GM12878 (cell line): Measurements from ENCODE around the gene CREG1. TPM values are rescaled to one million over a fixed set of nuclear protein-coding genes. Genes with fewer than 3 reads are reported as not detected.

Experiments
- ATAC-seq: fragments of 200-7000 bp; cut with Tn5 transposase; 3 replicates; pipeline ENCODE4 v1.9.1; 2020; ENCODE audit warnings: mild to moderate bottlenecking, moderate library complexity
- BruUV-seq: library from RNA; stranded (reverse); fragments of 400-500 nt; replicated peaks from 2 replicates; lab custom pipeline; 2021; lab: Mats Ljungman, UMichigan
- CTCF ChIA-PET: fragments of 300-600 bp; sonication (Branson Sonifier 250); formaldehyde crosslinking; extraction: SDS; loops from one replicate; lab custom pipeline; 2021; ENCODE audit warnings: inconsistent platforms; lab: Yijun Ruan, JAX
- POLR2A ChIA-PET: fragments of 350-600 bp; formaldehyde crosslinking; extraction: SDS; loops from one replicate; lab custom pipeline; 2021; ENCODE audit warnings: inconsistent platforms; lab: Charles Lee
- RAD21 ChIA-PET: fragments of 300-600 bp; sonication (Branson Sonifier 250); formaldehyde crosslinking; loops from one replicate; lab custom pipeline; 2023; ENCODE audit warnings: antibody characterized with exemption; ENCODE audit not compliant: unreplicated experiment; lab: Charles Lee
- SMC1A ChIA-PET: fragments of 300-600 bp; sonication (Branson Sonifier 250); formaldehyde crosslinking; loops from one replicate; lab custom pipeline; 2023; ENCODE audit not compliant: unreplicated experiment, uncharacterized antibody; lab: Charles Lee
- DNase-seq: peaks from one replicate; pipeline ENCODE4 v3.0.0-alpha.2; 2011; ENCODE audit warnings: low read depth, low spot score
- FAIRE-seq: peaks from 3 replicates; lab custom pipeline; 2011; peaks lifted over from hg19 to GRCh38; lab: Jason Lieb, UNC
- H2AFZ ChIP-seq: 2 replicates; pipeline ENCODE4 v1.6.0; 2011; ENCODE audit warnings: low read depth, low read length, control low read depth; ENCODE audit not compliant: control insufficient read depth
- H3K27ac ChIP-seq: 2 replicates; pipeline ENCODE4 v1.5.1; 2011; ENCODE audit warnings: control low read depth; ENCODE audit not compliant: control insufficient read depth, insufficient read depth
- H3K27me3 ChIP-seq, 2 experiments: replicated peaks in 1 of 2; 2 replicates each; pipeline versions ENCODE4 v1.6.0 to v1.6.1; 2011; ENCODE audit warnings: low read length in 1 of 2; ENCODE audit not compliant: control insufficient read depth in 2 of 2, insufficient read depth in 2 of 2
- H3K36me3 ChIP-seq, 2 experiments: 2 replicates each; pipeline ENCODE4 v1.5.1; 2011; ENCODE audit warnings: low read length in 1 of 2; ENCODE audit not compliant: control insufficient read depth in 2 of 2, insufficient read depth in 2 of 2
- H3K4me1 ChIP-seq: 2 replicates; pipeline ENCODE4 v1.6.1; 2011; ENCODE audit warnings: mild to moderate bottlenecking, low read length, moderate library complexity, mixed read lengths; ENCODE audit not compliant: control insufficient read depth, insufficient read depth
- H3K4me2 ChIP-seq: 2 replicates; pipeline ENCODE4 v1.6.0; 2011; ENCODE audit warnings: control low read depth; ENCODE audit not compliant: control insufficient read depth, insufficient read depth
- H3K4me3 ChIP-seq: fragments of 200-600 bp; sonication (generic); 2 replicates; pipeline ENCODE4 v1.5.1; 2016
- H3K79me2 ChIP-seq: 2 replicates; pipeline ENCODE4 v1.6.0; 2011; ENCODE audit warnings: low read length; ENCODE audit not compliant: control insufficient read depth, insufficient read depth
- H3K9ac ChIP-seq: 2 replicates; pipeline ENCODE4 v1.8.0; 2011; ENCODE audit warnings: low read length, control low read depth, mixed read lengths; ENCODE audit not compliant: control insufficient read depth, insufficient read depth
- H3K9me3 ChIP-seq: replicated peaks from 3 replicates; pipeline ENCODE4 v1.5.1; 2011; ENCODE audit warnings: mild to moderate bottlenecking, low read length; ENCODE audit not compliant: control insufficient read depth, insufficient read depth
- H4K20me1 ChIP-seq: 2 replicates; pipeline ENCODE4 v1.6.0; 2011; ENCODE audit not compliant: control insufficient read depth, insufficient read depth
- ATF2 ChIP-seq: IDR thresholded peaks from 2 replicates; pipeline ENCODE4 v1.6.1; 2012; ENCODE audit warnings: low read length, inconsistent platforms
- CBX3 ChIP-seq: fragments of 200-600 bp; sonication (generic); IDR thresholded peaks from 2 replicates; pipeline ENCODE4 v1.6.1; 2016; ENCODE audit warnings: low read depth, borderline replicate concordance
- CREB1 ChIP-seq: IDR thresholded peaks from 2 replicates; pipeline ENCODE4 v1.6.1; 2012; ENCODE audit warnings: low read depth, mild to moderate bottlenecking, inconsistent platforms
- FOXM1 ChIP-seq: IDR thresholded peaks from 2 replicates; pipeline ENCODE4 v1.6.1; 2012; ENCODE audit warnings: low read depth, mild to moderate bottlenecking, inconsistent platforms, low read length, moderate library complexity
- HCFC1 ChIP-seq: fragments of 150-350 bp; IDR thresholded peaks from 2 replicates; pipeline ENCODE4 v1.6.1; 2014; ENCODE audit warnings: low read length
- HDAC2 ChIP-seq: fragments of 200-600 bp; sonication (generic); IDR thresholded peaks from 2 replicates; pipeline ENCODE4 v1.6.1; 2017
- MEF2B ChIP-seq: fragments of 450-650 bp; IDR thresholded peaks from 2 replicates; pipeline ENCODE4 v1.6.1; 2018; ENCODE audit warnings: mild to moderate bottlenecking, moderate library complexity; ENCODE audit not compliant: partially characterized antibody, poor library complexity, severe bottlenecking
- NFXL1 ChIP-seq: fragments of 450-650 bp; IDR thresholded peaks from 2 replicates; pipeline ENCODE4 v1.6.1; 2017; ENCODE audit warnings: antibody characterized with exemption, mild to moderate bottlenecking, borderline replicate concordance
- NR2F1 ChIP-seq: fragments of 450-650 bp; conservative IDR thresholded peaks from 2 replicates; pipeline ENCODE4 v1.6.1; 2017; ENCODE audit warnings: mild to moderate bottlenecking
- POU2F2 ChIP-seq: IDR thresholded peaks from 3 replicates; pipeline ENCODE4 v1.6.1; 2011; ENCODE audit warnings: low read depth, mild to moderate bottlenecking, low read length, borderline replicate concordance
- RAD21 ChIP-seq: IDR thresholded peaks from 2 replicates; pipeline ENCODE4 v1.6.1; 2011; ENCODE audit warnings: mild to moderate bottlenecking, low read depth, low read length, moderate library complexity; ENCODE audit not compliant: insufficient read depth
- RUNX3 ChIP-seq: IDR thresholded peaks from 2 replicates; pipeline ENCODE4 v1.6.1; 2012; ENCODE audit warnings: low read length, inconsistent platforms
- SP1 ChIP-seq: IDR thresholded peaks from one replicate; pipeline ENCODE4 v1.6.1; 2011; ENCODE audit warnings: low read depth, low read length
- ZBED1 ChIP-seq: IDR thresholded peaks from 2 replicates; pipeline ENCODE4 v1.6.1; 2016; ENCODE audit warnings: borderline replicate concordance
- WGBS: methylation state at CpG from one replicate; pipeline ENCODE4 v1.1.6; 2016; ENCODE audit warnings: low lambda C conversion rate; ENCODE audit not compliant: insufficient replicate concordance, insufficient coverage; ENCODE audit errors: missing lambda C conversion rate; 5-methylcytosine and 5-hydroxymethylcytosine counted together
- in situ Hi-C: fragments of 300-500 bp; cut with MboI; formaldehyde crosslinking; loops from 9 replicates; pipeline ENCODE4 v1.14.3; 2018; ENCODE audit warnings: mixed read lengths
- intact Hi-C: fragments of 100-400 bp; cut with micrococcal nuclease; formaldehyde crosslinking; loops from one replicate; pipeline ENCODE4 v1.14.2; 2022; ENCODE audit not compliant: unreplicated experiment
- polyA plus RNA-seq, 11 experiments: library from polyadenylated mRNA; depleted of rRNA in 4 of 11; unstranded in 6 of 11; stranded (reverse) in 5 of 11; fragments of >200 nt; fragmentation: Nextera tagmentation in 4 of 11; fragmentation: Illumina TruSeq in 1 of 11; extraction: Ambion mirVana in 4 of 11; extraction: Trizol in 1 of 11; gene quantifications; 1 replicate in 1 of 11; 2 replicates in 10 of 11; pipeline versions ENCODE4 v1.2.1 to v1.2.3, GENCODE V29; 2011 to 2016; ENCODE audit warnings: inconsistent platforms in 2 of 11, missing spikeins in 2 of 11, low read depth in 1 of 11
- total RNA-seq, 4 experiments: library from RNA; depleted of rRNA in 3 of 4; stranded (reverse); fragments of >200 nt in 3 of 4; fragmentation: Illumina TruSeq in 1 of 4; extraction: Trizol in 1 of 4; gene quantifications; 2 replicates each; pipeline versions ENCODE4 v1.2.1 to v1.2.3, GENCODE V29; 2013 to 2021
- TF ChIP-seq, protein P1 (sequence below): IDR thresholded peaks from 2 replicates; pipeline ENCODE4 v1.6.1; 2011; ENCODE audit warnings: low read depth, low read length, improper control_type of control experiment, borderline replicate concordance
- TF ChIP-seq, protein P2 (sequence below): IDR thresholded peaks from 2 replicates; pipeline ENCODE4 v1.6.1; 2011; ENCODE audit warnings: borderline replicate concordance, low read depth, mild to moderate bottlenecking, moderate library complexity, low read length; ENCODE audit not compliant: insufficient read depth, poor library complexity, severe bottlenecking

Gene CREG1
- total and polyA plus RNA-seq, 10 of the 15 experiments (the other 5 are each of a cell fraction or from before 2014, with no cell fraction given), result 5.3 to 43.8 (median 22.1) TPM

DNA sequence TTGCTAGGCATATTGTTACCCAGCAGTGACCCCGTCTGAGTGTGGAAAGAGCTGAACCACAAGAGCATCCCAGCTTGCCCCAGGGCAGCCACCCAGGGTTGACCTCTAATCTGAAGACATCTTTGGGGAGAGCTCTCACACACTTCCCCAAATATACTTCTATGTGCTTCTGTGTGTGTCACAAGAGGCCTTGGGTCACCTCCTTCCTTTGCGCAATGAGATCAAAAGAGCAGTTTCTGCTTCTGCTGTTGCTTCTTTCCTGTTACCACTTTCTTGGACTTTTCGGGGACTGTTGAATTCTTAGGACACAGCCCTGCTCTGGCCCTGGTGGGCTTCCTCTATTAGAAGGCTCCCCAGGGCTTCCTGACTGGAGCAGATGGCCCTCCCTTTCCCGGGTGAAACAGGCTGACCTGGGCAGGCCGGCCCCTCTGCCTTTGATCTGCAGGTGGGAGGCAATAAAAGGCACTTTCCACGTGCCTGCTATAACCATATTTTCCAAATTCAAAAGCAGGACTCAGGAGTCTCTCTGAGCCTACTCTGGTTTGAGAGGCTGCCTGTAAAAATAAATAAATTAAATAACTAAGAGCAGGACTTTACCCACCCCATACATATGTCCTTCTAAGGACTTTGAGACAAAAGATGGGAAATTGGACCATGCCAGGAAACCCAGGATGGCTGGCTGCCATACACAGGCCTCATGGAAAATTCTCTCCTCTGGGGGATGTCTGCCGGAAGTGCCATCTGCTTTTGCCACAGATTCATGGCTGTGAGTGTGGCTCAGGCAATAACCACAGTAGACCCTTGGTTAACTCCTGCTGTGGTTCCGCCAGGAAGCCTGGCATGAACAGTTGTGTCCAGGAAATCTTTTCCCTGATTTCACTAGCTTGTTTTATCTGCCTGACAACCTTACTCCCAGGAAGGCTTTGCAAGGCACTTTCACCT lies 48.2 kb upstream of the CREG1 start (continued):
- TF ChIP-seq NR2F1, result 0 out of 2 replicates have a peak, but pooled peaks have one; percentile 25
- TF ChIP-seq FOXM1, result no peak
- TF ChIP-seq NFXL1, result no peak

DNA sequence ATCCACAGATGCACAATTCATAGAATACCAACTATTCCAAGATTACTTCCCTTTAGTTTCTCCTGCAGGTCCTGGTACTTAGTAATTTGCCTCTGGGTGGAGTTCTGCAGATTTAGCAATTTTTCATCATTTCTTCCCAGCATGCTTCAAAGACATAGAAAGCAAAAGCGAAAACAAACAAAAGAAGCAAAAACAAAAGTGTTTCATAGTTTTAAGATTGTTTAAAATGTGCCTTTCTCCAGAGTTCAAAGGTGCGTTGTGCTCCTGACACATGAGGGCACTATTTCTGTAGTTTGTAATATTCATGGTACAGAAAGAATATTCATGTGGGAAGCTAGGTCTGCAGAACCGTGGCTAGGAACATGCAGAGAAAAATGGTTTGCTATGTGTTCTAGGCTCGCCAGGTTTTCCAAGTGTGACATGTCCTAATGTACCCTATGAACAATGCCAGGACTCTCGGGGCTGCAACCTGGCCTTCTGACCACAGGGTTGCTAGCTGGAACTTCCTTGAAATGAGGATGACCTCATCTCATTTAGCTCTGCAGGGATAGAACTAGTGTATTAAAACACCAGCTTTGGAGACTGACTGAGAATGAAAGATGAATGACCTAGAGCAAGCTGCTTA lies 46.5 kb upstream of the CREG1 start:
- H3K79me2 ChIP-seq, result no peaks in the 10 kb centered on the region
- intact Hi-C loops (loop anchor here (1.0 to 10.0 kb wide), 5 partner anchors 31 to 335 kb away; partner anchors contain the start of genes DCAF6 and MPC2), in situ Hi-C loops (loop anchor here (5.0 kb wide), 1 partner anchor 87 kb away; no protein-coding TSS in a partner anchor)
- H3K4me2 ChIP-seq, result peak overlapping the region; percentile 78
- H3K9me3 ChIP-seq, result no peaks in the 10 kb centered on the region; the same call in 1 of the 3 replicates
- ChIA-PET RAD21 (interaction anchor here (0.7 to 5.5 kb wide), 33 partner anchors 9 to 482 kb away, joined by 3 to 182 read pairs (median 6); partner anchors contain the start of genes CREG1 and RCSD1), CTCF (interaction anchor here (0.7 to 5.7 kb wide), 46 partner anchors 9 to 805 kb away, joined by 3 to 255 read pairs (median 5); partner anchors contain the start of genes CREG1 and POU2F1), POLR2A (interaction anchor here (0.5 to 3.1 kb wide), 10 partner anchors 17 to 108 kb away, joined by 3 to 28 read pairs (median 7); partner anchors contain the start of gene RCSD1), SMC1A (interaction anchor here (0.7 to 7.4 kb wide), 34 partner anchors 9 to 482 kb away, joined by 3 to 215 read pairs (median 5); no protein-coding TSS in a partner anchor)
- H4K20me1 ChIP-seq, result no peaks in the 10 kb centered on the region
- H3K27me3 ChIP-seq, result no peaks in the 10 kb centered on the region
- peak overlapping the region; percentile 4; the same call in 1 of the 2 replicates for H3K4me3 ChIP-seq
- no peaks in the 10 kb centered on the region for H3K36me3 ChIP-seq
- peak overlapping the region; percentile 94 for H2AFZ ChIP-seq
- peak; percentile 83 for FAIRE-seq
- peak; percentile 79 for DNase-seq
- peaks cover 31% of the 10 kb centered on the region for H3K4me1 ChIP-seq
- WGBS, result 1% methylated on average over 5 of the region's 5 CpGs
- H3K9ac ChIP-seq, result no peak overlapping the region; the same call in 1 of the 2 replicates
- peak; percentile 93 for ATAC-seq
- peak overlapping the region; percentile 55 for H3K27ac ChIP-seq
- no TSS peak for BruUV-seq
- TF ChIP-seq ATF2, result peak; percentile 53; the same call in 1 of the 2 replicates
- TF ChIP-seq CBX3, result no peak
- TF ChIP-seq RUNX3, result peak; percentile 56
- TF ChIP-seq, protein P1, sequence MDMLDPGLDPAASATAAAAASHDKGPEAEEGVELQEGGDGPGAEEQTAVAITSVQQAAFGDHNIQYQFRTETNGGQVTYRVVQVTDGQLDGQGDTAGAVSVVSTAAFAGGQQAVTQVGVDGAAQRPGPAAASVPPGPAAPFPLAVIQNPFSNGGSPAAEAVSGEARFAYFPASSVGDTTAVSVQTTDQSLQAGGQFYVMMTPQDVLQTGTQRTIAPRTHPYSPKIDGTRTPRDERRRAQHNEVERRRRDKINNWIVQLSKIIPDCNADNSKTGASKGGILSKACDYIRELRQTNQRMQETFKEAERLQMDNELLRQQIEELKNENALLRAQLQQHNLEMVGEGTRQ, result no peak
- TF ChIP-seq HCFC1, result no peak
- TF ChIP-seq SP1, result no peak
- TF ChIP-seq RAD21, result peak; percentile 90
- peak; percentile 90; the same call in 2 of the 3 replicates for TF ChIP-seq POU2F2
- TF ChIP-seq FOXM1, result peak; percentile 60; the same call in 1 of the 2 replicates
- TF ChIP-seq ZBED1, result 0 out of 2 replicates have a peak, but pooled peaks have one; percentile 48
- peak; percentile 62 for TF ChIP-seq NR2F1
- no peak for TF ChIP-seq HDAC2
- TF ChIP-seq, protein P2, sequence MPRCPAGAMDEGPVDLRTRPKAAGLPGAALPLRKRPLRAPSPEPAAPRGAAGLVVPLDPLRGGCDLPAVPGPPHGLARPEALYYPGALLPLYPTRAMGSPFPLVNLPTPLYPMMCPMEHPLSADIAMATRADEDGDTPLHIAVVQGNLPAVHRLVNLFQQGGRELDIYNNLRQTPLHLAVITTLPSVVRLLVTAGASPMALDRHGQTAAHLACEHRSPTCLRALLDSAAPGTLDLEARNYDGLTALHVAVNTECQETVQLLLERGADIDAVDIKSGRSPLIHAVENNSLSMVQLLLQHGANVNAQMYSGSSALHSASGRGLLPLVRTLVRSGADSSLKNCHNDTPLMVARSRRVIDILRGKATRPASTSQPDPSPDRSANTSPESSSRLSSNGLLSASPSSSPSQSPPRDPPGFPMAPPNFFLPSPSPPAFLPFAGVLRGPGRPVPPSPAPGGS, result no peak
- 0 out of 2 replicates have a peak, but pooled peaks have one; percentile 6 for TF ChIP-seq CREB1
- peak; percentile 28 for TF ChIP-seq MEF2B
